OCI-LY1 (cell line): ENCODE results near the gene HAVCR1.

ENCODE experiments used
- EZH2 ChIP-seq: fragments of 200-600 bp; sonication (generic), shearing (Covaris generic); IDR thresholded peaks from 2 replicates; pipeline ENCODE4 v1.8.0; 2017; ENCODE audit warnings: borderline replicate concordance, mixed run types, mild to moderate bottlenecking, antibody characterized with exemption, low read length, moderate library complexity, mixed read lengths
- TF ChIP-seq, protein P1 (sequence below): fragments of 200-600 bp; sonication (generic), shearing (Covaris generic); IDR thresholded peaks from 2 replicates; pipeline ENCODE4 v1.5.1; 2017; ENCODE audit warnings: mild to moderate bottlenecking, antibody characterized with exemption, low read length, moderate library complexity, mixed read lengths

DNA sequence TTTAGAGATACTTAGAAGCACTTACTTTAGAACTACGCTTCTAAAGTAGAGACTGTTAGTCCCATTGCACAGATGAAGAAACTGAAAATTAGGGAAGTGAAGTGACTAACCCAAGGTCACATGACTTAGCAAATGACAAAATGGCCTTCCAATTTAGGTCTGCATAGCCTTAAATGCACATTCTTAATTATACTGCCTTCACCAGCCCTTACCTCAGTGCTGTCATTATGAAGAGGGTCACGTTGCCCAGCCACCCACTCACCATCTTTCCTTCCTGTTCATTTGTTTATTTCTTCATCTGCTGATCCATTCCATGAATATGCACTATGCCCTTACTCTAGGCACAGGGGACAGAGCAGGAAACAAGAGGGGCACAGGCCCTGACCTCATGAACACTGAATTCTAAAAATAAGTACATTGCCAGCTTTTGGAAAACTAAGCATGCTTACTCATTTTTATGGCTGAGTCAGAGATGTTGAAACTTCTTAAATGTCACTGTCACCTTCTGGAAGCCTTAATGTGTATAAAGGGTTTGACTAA, 41.3 kb upstream of the HAVCR1 start:
- TF ChIP-seq, protein P1, sequence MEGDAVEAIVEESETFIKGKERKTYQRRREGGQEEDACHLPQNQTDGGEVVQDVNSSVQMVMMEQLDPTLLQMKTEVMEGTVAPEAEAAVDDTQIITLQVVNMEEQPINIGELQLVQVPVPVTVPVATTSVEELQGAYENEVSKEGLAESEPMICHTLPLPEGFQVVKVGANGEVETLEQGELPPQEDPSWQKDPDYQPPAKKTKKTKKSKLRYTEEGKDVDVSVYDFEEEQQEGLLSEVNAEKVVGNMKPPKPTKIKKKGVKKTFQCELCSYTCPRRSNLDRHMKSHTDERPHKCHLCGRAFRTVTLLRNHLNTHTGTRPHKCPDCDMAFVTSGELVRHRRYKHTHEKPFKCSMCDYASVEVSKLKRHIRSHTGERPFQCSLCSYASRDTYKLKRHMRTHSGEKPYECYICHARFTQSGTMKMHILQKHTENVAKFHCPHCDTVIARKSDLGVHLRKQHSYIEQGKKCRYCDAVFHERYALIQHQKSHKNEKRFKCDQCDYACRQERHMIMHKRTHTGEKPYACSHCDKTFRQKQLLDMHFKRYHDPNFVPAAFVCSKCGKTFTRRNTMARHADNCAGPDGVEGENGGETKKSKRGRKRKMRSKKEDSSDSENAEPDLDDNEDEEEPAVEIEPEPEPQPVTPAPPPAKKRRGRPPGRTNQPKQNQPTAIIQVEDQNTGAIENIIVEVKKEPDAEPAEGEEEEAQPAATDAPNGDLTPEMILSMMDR: no peak
- TF ChIP-seq EZH2: no peak
